Brain pericyte (primary cell): Measurements from ENCODE around the gene VMAC.
"Not testable (repeated sequence)": the region's sequence is repeated elsewhere in the genome, so short reads cannot be mapped to it uniquely, and the experiment has no call there.

Source experiments
- DNase-seq: peaks from one replicate; pipeline ENCODE4 v3.0.0-alpha.2; 2012; ENCODE audit warnings: low read depth, low spot score

VMAC gene

DNA sequence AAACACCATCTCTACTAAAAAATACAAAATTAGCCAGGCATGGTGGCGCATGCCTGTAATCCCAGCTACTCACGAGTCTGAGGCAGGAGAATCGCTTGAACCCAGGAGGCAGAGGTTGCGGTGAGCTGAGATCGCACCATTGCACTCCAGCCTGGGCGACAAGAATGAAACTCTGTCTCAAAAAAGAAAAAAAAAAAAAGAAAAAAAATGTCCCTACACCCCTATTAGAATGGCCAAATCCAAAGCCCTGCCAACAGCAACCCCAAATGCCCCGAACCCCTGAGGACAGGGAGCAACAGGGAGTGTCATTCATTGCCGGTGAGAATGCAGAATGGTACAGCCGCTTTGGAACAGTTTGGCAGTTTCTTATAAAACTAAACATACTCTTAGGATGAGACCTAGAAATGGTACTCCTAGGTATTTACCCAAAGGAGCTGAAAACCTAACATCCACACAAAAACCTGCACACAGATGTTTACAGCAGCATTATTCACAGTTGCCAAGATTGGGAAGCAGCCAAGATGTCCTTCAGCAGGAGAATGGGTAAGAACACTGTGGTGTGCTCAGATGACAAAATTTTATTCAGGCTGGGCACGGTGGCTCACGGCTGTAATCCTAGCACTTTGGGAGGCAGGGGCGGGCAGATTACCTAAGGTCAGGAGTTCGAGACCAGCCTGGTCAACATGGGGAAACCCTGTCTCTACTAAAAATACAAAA is 21.4 kb upstream of the VMAC start:
- DNase-seq: not testable (repeated sequence)

DNA sequence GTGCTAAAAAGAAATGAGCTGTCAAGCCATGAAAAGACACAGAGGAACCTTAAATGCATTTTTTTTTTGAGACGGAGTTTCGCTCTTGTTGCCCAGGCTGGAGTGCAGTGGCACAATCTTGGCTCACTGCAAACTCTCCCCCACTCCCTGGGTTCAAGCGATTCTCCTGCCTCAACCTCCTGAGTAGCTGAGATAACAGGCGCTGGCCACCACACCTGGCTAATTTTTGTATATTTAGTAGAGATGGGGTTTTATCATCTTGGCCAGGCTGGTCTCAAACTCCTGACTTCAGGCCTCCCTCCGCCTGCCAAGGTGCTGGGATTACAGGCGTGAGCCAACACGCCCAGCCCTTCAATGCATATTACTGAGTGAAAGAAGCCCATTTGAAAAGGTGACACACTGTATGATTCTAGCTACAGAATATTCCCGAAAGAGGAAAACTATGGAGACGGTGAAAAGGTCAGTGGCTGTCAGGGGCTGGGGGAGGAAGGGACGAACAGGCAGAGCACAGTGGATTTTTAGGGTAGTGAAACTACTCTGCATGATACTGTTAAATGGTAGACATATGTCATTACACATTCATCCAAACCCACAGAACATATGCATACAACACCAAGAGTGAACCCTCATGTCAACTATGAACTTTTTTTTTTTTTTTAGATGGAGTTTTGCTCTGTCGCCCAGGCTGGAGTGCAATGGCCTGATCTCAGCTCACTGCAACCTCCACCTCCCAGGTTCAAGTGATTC is 20.4 kb upstream of the VMAC start:
- DNase-seq: not testable (repeated sequence)

GRCh38 chr19:5889288-5889971 is 15.2 kb upstream of the VMAC start:
- DNase-seq: no peak

DNA sequence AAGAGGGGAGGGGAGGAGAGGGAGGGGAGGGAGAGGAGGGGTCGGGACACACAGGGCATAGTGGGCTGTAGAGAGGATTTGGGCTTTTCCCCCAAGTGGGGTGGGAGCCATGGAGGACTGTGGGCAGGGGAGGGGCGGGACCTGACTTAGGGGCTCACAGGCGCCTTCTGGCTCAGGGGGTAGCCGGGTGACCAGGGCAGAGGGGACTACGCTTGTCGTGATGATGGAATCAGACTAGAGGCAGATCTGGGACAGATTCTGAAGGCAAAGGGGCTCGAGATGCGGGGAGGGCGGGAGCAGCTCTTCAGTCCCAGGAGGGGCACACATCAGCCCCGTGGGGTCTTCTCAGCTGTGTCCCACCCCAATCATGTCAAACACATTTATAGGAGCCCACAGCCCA is 14.6 kb upstream of the VMAC start:
- DNase-seq: no peak

GRCh38 chr19:5891572-5891937 is 13.1 kb upstream of the VMAC start:
- no peak for DNase-seq

DNA sequence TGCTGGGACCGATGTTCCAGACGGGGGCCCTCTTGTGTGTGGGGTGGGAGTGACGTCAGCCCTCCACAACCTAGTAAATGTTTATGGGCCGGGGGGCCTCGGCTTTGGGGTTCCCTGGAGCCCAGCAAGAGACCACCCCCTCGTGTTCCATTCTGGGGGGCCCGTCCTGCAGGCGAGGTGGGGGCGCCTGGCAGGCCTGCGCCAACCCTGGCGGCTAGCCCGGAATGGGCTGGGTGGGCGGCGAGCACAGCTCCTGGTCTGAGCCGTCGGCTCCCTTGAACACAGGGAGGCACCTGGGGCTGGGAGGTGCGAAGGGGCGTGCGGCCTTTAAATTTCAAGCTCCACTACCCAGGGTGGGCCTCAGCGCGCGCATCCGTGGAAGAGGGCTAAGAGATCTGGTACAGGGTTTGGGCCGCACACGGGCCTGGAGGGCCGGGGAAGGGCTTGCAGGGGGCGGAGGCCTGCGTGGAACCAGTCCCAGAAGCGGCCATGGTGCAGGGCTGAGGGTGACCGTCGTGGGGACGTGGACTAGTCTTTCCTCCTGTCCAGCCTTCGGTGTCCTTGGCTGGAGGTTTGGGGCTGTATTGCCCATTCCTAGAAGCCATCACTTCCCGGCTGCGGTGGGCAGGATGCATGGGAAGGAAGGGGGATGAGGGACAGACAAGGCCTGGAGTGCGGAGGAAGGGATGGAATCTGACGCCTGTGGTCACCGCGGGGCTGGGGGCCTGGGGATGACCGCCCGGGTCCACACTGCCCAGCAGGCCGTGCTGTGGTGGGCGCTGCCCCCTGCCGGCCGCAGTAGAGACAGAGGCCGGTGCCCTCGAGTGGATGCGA is 12.5 kb upstream of the VMAC start:
- no peak for DNase-seq

DNA sequence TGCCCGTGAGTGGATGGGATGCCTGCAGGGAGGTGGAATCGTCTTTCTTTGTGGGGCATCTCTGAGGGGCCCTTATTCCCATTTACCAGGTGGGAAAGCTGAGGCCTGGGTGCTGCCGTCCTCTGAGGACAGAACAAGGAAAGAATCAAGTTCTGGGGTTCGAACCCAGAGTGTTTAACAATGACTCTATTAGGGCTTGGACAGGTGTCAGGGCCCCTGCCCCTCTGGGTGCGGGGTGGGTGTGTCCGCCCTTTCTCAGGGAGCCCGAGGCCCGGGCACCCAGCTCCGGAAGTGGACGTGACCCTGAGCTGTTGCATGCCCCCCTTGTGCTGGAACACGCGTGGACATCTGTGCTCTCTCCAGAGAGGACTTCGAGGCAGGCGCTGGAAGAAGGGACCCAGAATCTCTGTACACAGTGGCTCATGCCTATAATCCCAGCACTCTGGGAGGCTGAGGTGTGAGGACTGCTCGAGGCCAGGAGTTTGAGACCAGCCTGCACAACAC is 11.8 kb upstream of the VMAC start:
- DNase-seq: no peak

- no peak for DNase-seq
These were observed 11.3 kb upstream of the VMAC start for GRCh38 chr19:5893296-5893903.

- DNase-seq: no peak
These were observed 10.6 kb upstream of the VMAC start for GRCh38 chr19:5893907-5894703.

- no peak for DNase-seq
These were observed 9.8 kb upstream of the VMAC start for GRCh38 chr19:5894704-5895349.

- no peak for DNase-seq
These were observed 9.3 kb upstream of the VMAC start for GRCh38 chr19:5895409-5895808.

GRCh38 chr19:5895890-5896289 is 8.8 kb upstream of the VMAC start:
- DNase-seq: no peak

DNA sequence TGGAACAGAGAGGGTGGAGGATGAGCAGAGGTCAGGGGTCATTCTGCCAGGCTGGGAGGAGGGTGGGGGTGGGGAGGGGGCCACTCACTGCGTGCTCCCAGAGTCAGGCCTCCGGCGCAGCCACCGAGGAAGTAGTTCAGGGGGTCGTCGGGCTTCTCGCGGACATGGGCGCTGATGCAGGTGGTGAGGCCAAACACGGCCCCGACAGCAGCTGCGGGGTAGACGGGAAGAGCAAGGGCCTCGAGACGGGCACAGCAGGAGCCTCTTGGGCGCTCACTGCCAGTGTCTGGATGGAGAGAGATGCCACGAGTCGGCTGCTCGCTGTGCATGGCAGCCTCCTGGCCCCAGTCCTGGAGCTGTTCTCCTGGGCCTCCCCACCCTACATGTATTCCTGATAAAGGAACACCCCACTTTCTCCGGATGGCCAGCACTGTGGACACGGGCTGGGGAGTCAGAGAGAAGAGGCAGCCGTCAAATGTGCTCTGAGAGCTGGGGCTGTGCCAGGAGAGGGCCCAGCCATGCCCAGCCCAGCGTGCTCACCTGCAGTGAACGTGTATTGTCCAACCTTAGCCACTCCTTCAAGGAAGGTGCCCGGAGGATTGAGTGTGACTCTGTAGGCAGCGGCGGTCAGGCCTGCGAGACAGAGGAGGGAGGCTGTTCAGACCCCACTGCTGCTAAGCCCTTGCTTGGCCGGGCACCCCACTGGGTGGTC is 8.2 kb upstream of the VMAC start:
- DNase-seq: no peak

DNA sequence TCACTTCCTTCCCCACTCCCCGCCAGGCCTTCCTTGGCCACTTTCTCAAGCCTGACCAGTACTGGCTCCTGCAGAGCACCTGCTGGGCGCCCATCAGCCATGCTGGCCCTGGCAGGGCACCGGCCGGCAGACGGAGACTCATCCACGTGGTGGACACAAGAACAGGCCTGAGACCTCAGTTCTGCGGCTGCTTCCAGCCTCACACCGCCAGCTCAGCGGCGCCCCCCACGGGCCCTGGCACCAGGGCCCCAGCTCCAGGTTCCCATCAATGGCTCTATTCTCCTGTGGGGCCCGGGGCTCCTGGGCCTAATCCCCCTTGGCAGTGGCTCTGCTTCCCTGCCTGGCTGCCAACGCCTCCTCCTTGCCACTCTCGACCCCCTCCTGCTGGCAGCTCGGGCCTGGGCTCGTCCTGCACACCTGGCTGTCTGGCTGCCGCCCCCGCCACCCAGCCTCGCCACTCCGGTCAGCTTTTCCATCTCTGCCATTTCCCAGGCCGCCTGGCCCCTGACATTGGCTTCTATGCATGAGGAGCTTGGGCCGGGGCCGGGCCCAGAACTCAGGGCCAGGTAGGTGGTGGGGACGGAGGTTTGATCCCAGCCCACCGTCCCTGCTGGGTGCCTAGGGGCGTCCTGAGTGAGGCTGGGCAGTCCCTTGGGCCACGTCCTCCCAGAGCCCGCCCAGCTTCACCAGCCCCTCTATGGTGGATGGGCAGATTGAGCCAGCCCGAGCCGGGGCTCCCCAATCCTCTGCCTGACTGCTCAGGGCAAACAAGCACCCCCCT is 7.3 kb upstream of the VMAC start:
- DNase-seq: no peak

- DNase-seq: no peak
These were observed 4.7 kb upstream of the VMAC start for GRCh38 chr19:5899728-5900526.

- DNase-seq: no peak
These were observed 3.7 kb upstream of the VMAC start for GRCh38 chr19:5900976-5901375.

DNA sequence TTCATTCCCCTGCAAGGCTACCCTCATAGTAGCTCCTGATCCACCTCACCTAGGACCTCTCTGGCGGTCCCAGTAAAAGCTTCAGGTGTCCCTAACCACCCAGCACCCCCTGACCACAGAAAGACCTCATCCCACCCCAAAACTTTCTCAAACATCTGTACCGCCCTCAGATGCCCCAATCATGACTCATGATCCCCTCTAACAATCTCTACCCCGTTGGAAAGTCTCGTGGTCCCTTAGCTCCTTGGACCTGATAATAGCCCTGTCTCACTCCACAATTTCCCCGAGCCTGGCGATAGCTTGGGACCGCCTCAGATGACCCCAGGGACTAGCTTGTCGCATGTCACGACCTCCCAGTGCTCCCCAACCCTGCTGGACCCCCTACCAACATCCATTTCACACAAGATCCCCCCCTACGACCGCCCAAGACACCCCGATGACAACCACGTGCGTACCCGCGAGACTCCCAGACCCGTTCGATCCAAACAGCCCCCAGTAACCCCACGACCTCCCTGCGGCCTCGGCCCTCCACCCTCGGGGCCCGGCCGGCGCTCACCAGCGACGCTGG is 1.5 kb upstream of the VMAC start:
- DNase-seq: no peak
